ENCODE measurements around the gene UCHL1. TPM values are rescaled to one million over a fixed set of nuclear protein-coding genes. Genes with fewer than 3 reads are reported as not detected.

The UCHL1 gene
- total RNA-seq, result 167 and 168 TPM in 2 replicates
- long read RNA-seq, transcript UCHL1-209 (8 exons, 1,119 nt), result major isoform, 313 of 325 reads
- long read RNA-seq, partial matches to known transcripts, result 6 of 325 reads
- long read RNA-seq, other reads (novel, unspliced or antisense), result 6 of 325 reads

DNA sequence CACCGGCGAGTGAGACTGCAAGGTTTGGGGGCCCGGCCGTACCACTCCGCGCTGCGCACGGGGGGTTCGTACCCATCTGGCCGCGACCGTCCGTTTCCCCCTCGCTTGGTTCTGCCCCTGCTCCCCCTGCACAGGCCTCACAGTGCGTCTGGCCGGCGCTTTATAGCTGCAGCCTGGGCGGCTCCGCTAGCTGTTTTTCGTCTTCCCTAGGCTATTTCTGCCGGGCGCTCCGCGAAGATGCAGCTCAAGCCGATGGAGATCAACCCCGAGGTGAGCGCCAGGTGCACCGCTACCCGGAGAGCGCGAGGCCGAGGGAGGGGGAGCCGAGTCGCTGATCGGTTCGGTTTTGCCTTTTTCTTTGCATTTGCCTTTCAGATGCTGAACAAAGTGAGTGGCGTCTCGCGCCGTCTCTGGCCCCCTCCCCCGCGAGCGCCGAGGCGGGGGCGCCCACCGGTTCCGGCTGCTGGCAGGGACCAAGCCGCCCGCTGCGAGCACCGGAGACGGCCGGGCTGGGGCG, at the start of gene UCHL1:
Gene UCHL1, plus strand, starts transcription at position 189 of the 517 bp plus-strand sequence. Its CDS starts 49 bp downstream, at position 238.
- Mint-ChIP-seq H3K27ac (ENCODE audit: unreplicated experiment) (peak within 1 kb of the TSS; percentile 65), H3K36me3 (ENCODE audit: unreplicated experiment) (peaks cover 12% of the 10 kb centered on the region), H3K27me3 (ENCODE audit: unreplicated experiment) (peaks cover 28% of the 10 kb centered on the region), H3K4me1 (ENCODE audit: unreplicated experiment) (peaks cover 24% of the 10 kb centered on the region), H3K9me3 (ENCODE audit: unreplicated experiment) (no peaks in the 10 kb centered on the region), H3K4me3 (ENCODE audit: unreplicated experiment) (peak within 1 kb of the TSS; percentile 80)
- DNase-seq (ENCODE audit: extremely low spot score, unreplicated experiment), result peak; percentile 93
- TF ChIP-seq, protein P1, sequence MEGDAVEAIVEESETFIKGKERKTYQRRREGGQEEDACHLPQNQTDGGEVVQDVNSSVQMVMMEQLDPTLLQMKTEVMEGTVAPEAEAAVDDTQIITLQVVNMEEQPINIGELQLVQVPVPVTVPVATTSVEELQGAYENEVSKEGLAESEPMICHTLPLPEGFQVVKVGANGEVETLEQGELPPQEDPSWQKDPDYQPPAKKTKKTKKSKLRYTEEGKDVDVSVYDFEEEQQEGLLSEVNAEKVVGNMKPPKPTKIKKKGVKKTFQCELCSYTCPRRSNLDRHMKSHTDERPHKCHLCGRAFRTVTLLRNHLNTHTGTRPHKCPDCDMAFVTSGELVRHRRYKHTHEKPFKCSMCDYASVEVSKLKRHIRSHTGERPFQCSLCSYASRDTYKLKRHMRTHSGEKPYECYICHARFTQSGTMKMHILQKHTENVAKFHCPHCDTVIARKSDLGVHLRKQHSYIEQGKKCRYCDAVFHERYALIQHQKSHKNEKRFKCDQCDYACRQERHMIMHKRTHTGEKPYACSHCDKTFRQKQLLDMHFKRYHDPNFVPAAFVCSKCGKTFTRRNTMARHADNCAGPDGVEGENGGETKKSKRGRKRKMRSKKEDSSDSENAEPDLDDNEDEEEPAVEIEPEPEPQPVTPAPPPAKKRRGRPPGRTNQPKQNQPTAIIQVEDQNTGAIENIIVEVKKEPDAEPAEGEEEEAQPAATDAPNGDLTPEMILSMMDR (IDR thresholded peaks at IDR 0.05), result no peak

DNA sequence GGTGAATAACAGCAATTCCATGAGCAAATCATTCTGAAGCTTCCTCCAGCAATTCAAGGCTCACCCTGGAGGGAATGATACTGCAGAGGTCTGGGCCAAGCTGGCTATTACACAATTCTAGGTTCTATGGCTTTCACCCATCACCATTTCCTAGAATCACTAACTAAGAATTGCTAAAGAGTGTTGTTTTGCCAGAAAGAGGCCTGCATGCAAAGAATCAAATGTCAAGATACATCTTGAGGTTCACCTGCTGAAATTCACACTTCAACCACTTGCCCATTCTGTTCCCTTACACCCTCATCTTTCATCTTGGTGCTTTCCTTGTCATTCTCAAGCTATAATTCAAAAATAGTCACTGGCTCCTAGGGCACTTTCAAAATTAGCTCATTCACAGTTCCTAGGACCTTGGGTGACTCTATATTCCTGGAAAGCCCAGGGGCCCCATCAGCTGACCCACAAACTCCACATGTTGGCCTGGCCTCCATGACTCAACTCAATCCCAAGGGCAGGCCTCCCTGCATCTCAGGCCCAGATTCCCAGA, 49.4 kb upstream of the UCHL1 start:
- no peak for DNase-seq (ENCODE audit: extremely low spot score, unreplicated experiment)
- Mint-ChIP-seq H3K4me1 (ENCODE audit: unreplicated experiment) (peaks cover 70% of the 10 kb centered on the region), H3K9me3 (ENCODE audit: unreplicated experiment) (no peaks in the 10 kb centered on the region), H3K27me3 (ENCODE audit: unreplicated experiment) (no peaks in the 10 kb centered on the region), H3K4me3 (ENCODE audit: unreplicated experiment) (no peak overlapping the region), H3K27ac (ENCODE audit: unreplicated experiment) (no peak overlapping the region), H3K36me3 (ENCODE audit: unreplicated experiment) (peaks cover 3% of the 10 kb centered on the region)
- TF ChIP-seq, protein P1 (IDR thresholded peaks at IDR 0.05), result no peak

DNA sequence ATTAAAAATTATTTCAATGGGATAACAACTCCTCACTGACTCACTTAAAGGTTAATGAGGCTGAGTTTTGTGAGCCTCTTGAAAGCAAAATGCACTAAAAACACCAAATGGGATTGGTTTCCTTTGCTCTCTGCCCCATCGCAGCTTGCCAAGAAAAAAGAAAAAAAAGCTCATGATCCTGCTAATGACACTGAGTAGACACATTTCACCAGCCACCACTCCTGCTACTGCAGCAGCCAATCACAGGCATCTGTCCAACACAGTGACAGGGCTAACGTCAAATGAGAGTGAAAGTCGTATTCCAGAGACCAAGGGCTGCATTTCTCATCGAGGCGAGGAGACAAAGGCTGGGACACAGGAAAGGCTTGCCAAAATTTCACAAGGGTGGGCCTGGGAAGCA, 47.5 kb upstream of the UCHL1 start:
- no peak overlapping the region for H3K27ac Mint-ChIP-seq (ENCODE audit: unreplicated experiment)

DNA sequence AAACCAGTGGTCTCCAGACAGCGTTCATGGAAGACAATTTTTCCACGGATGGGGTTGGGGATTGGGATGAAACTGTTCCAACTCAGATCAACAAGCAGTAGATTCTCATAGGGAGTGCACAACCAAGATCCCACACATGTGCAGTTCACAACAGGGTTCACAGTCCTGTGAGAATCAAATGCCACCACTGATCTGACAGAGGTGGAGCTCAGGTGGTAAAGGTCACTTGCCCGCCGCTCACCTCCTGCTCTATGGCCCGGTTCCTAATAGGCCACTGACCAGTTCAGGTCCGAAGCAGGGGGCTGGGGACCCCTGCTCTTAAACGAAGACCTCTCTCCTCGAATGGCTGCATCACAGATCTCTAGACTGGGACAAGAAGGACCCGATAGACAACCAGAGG, 46.8 kb upstream of the UCHL1 start:
- Mint-ChIP-seq H3K36me3 (ENCODE audit: unreplicated experiment) (peaks cover 3% of the 10 kb centered on the region), H3K9me3 (ENCODE audit: unreplicated experiment) (no peaks in the 10 kb centered on the region), H3K27me3 (ENCODE audit: unreplicated experiment) (no peaks in the 10 kb centered on the region), H3K4me3 (ENCODE audit: unreplicated experiment) (no peak overlapping the region), H3K27ac (ENCODE audit: unreplicated experiment) (no peak overlapping the region), H3K4me1 (ENCODE audit: unreplicated experiment) (peaks cover 60% of the 10 kb centered on the region)
- TF ChIP-seq, protein P1 (IDR thresholded peaks at IDR 0.05), result no peak
- DNase-seq (ENCODE audit: extremely low spot score, unreplicated experiment), result no peak

More for the DNA sequence above, 47.5 kb upstream of the UCHL1 start:
- H3K4me3 Mint-ChIP-seq (ENCODE audit: unreplicated experiment), result no peak overlapping the region
- no peaks in the 10 kb centered on the region for H3K9me3 Mint-ChIP-seq (ENCODE audit: unreplicated experiment)
- TF ChIP-seq, protein P1 (IDR thresholded peaks at IDR 0.05), result no peak
- H3K27me3 Mint-ChIP-seq (ENCODE audit: unreplicated experiment), result no peaks in the 10 kb centered on the region
- DNase-seq (ENCODE audit: extremely low spot score, unreplicated experiment), result no peak
- H3K36me3 Mint-ChIP-seq (ENCODE audit: unreplicated experiment), result peaks cover 3% of the 10 kb centered on the region
- peaks cover 65% of the 10 kb centered on the region for H3K4me1 Mint-ChIP-seq (ENCODE audit: unreplicated experiment)

DNA sequence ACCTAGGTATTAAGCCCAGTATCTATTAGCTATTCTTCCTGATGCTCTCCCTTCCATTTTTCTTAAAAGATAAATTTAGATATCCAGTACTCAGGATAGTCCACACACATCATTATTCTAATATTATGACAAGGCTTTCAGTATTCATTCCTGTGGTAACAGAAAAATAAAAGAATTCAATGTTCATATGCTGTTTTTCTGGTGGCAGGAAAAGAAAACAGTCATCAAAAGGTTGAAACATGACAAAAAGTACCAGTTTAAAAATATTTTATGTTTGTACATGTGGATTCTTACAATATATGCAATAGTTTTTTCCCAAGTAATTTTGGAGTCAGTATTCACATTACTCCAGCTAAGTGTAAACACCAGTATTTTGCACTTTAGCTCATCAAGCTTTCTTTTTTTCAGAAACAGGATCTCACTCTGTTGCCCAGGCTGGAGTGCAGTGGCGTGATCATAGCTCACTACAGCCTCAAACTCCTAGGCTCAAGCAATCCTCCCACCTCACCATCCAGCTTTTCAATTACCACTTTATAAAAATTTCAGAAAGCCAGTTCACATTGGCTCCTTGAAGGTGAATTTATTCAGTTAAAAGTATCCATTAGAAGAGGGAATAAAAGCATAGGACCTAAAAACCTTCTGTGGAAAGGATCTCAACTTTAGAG, 44.6 kb upstream of the UCHL1 start:
- no peaks in the 10 kb centered on the region for H3K27me3 Mint-ChIP-seq (ENCODE audit: unreplicated experiment)
- peaks cover 58% of the 10 kb centered on the region for H3K4me1 Mint-ChIP-seq (ENCODE audit: unreplicated experiment)
- H3K4me3 Mint-ChIP-seq (ENCODE audit: unreplicated experiment), result peak overlapping the region; percentile 89
- TF ChIP-seq, protein P1 (IDR thresholded peaks at IDR 0.05), result no peak
- DNase-seq (ENCODE audit: extremely low spot score, unreplicated experiment), result no peak
- H3K27ac Mint-ChIP-seq (ENCODE audit: unreplicated experiment), result peak overlapping the region; percentile 74
- H3K36me3 Mint-ChIP-seq (ENCODE audit: unreplicated experiment), result peaks cover 3% of the 10 kb centered on the region
- no peaks in the 10 kb centered on the region for H3K9me3 Mint-ChIP-seq (ENCODE audit: unreplicated experiment)

All from osteocyte (in vitro differentiated cells).